Neural cell (in vitro differentiated cells): ENCODE data around the gene OTOG. TPM values are rescaled to one million over a fixed set of nuclear protein-coding genes. Genes with fewer than 3 reads are reported as not detected.

Source experiments
- H2AFZ ChIP-seq: fragments of 200-600, 300-800 bp; sonication (generic), shearing (Covaris generic); 2 replicates; pipeline ENCODE4 v1.6.0; 2014; ENCODE audit warnings: low read depth, mild to moderate bottlenecking, antibody characterized with exemption, low read length, moderate library complexity
- H3F3A ChIP-seq: fragments of 200-600 bp; shearing (Covaris generic); 2 replicates; pipeline ENCODE4 v1.6.1; 2016; ENCODE audit warnings: mild to moderate bottlenecking, moderate library complexity, mixed read lengths, antibody characterized with exemption, low read length; ENCODE audit not compliant: insufficient read depth, poor library complexity, severe bottlenecking
- H3K27ac ChIP-seq: fragments of 200-600, 300-800 bp; sonication (generic), shearing (Covaris generic); 2 replicates; pipeline ENCODE4 v1.5.1; 2014; ENCODE audit warnings: mild to moderate bottlenecking, low read length, moderate library complexity
- H3K27me3 ChIP-seq: fragments of 300-800, 200-600 bp; sonication (generic), shearing (Covaris generic); 2 replicates; pipeline ENCODE4 v1.6.0; 2014; ENCODE audit warnings: mild to moderate bottlenecking, low read depth, low read length, moderate library complexity; ENCODE audit not compliant: insufficient read depth
- H3K36me3 ChIP-seq: fragments of 300-800, 200-600 bp; sonication (generic), shearing (Covaris generic); 2 replicates; pipeline ENCODE4 v1.5.1; 2014; ENCODE audit warnings: mild to moderate bottlenecking, antibody characterized with exemption, low read length, moderate library complexity; ENCODE audit not compliant: insufficient read depth
- H3K4me2 ChIP-seq: fragments of 300-800, 200-600 bp; sonication (generic), shearing (Covaris generic); 2 replicates; pipeline ENCODE4 v1.6.0; 2014; ENCODE audit warnings: mild to moderate bottlenecking, low read length
- H3K4me3 ChIP-seq: fragments of 300-800, 200-600 bp; sonication (generic), shearing (Covaris generic); 2 replicates; pipeline ENCODE4 v1.5.1; 2014; ENCODE audit warnings: mild to moderate bottlenecking, low read length, moderate library complexity
- H3K79me2 ChIP-seq: fragments of 200-600 bp; shearing (Covaris generic); replicated peaks from 2 replicates; pipeline ENCODE4 v1.6.0; 2014; ENCODE audit warnings: mild to moderate bottlenecking, low read length, moderate library complexity; ENCODE audit not compliant: insufficient read depth
- H3K9ac ChIP-seq: fragments of 300-800, 200-600 bp; sonication (generic), shearing (Covaris generic); 2 replicates; pipeline ENCODE4 v1.6.1; 2016; ENCODE audit warnings: mild to moderate bottlenecking, low read length, mixed read lengths
- H3K9me2 ChIP-seq: fragments of 200-600 bp; shearing (Covaris generic); 2 replicates; pipeline ENCODE4 v1.6.1; 2016; ENCODE audit warnings: mild to moderate bottlenecking, low read length, mixed read lengths; ENCODE audit not compliant: insufficient read depth
- H3K9me3 ChIP-seq: fragments of 200-600, 300-800 bp; sonication (generic), shearing (Covaris generic); 2 replicates; pipeline ENCODE4 v1.6.1; 2016; ENCODE audit warnings: mild to moderate bottlenecking, mixed run types, low read length, moderate library complexity, mixed read lengths
- H4K20me1 ChIP-seq: fragments of 200-600 bp; shearing (Covaris generic); 2 replicates; pipeline ENCODE4 v1.6.1; 2016; ENCODE audit warnings: mild to moderate bottlenecking, mixed run types; ENCODE audit not compliant: insufficient read depth
- CTCF ChIP-seq: fragments of 450-650 bp; IDR thresholded peaks from 2 replicates; pipeline ENCODE4 v1.5.1; 2014; ENCODE audit warnings: antibody characterized with exemption, mild to moderate bottlenecking, moderate library complexity; ENCODE audit not compliant: poor library complexity, severe bottlenecking
- EP300 ChIP-seq: fragments of 450-650 bp; conservative IDR thresholded peaks from 2 replicates; pipeline ENCODE4 v1.6.1; 2014; ENCODE audit warnings: antibody characterized with exemption, mild to moderate bottlenecking, moderate library complexity; ENCODE audit not compliant: poor library complexity, severe bottlenecking
- EZH2 ChIP-seq: fragments of 200-600, 300-800 bp; shearing (Covaris generic), sonication (generic); IDR thresholded peaks from 2 replicates; pipeline ENCODE4 v1.6.1; 2014; ENCODE audit warnings: antibody characterized with exemption, low read length, borderline replicate concordance, mild to moderate bottlenecking; ENCODE audit not compliant: insufficient read depth, poor library complexity, severe bottlenecking
- MXI1 ChIP-seq: fragments of 450-650 bp; conservative IDR thresholded peaks from 2 replicates; pipeline ENCODE4 v1.6.1; 2014; ENCODE audit warnings: antibody characterized with exemption, mild to moderate bottlenecking; ENCODE audit not compliant: poor library complexity, severe bottlenecking
- POLR2AphosphoS5 ChIP-seq: IDR thresholded peaks from 2 replicates; pipeline ENCODE4 v1.6.1; 2012
- RAD21 ChIP-seq: fragments of 450-650 bp; conservative IDR thresholded peaks from 2 replicates; pipeline ENCODE4 v1.6.1; 2014; ENCODE audit warnings: antibody characterized with exemption, mild to moderate bottlenecking, moderate library complexity
- REST ChIP-seq: IDR thresholded peaks from 2 replicates; pipeline ENCODE4 v1.6.1; 2012; ENCODE audit warnings: borderline replicate concordance
- SMC3 ChIP-seq: fragments of 450-650 bp; conservative IDR thresholded peaks from 2 replicates; pipeline ENCODE4 v1.6.1; 2014; ENCODE audit warnings: antibody characterized with exemption, mild to moderate bottlenecking, moderate library complexity; ENCODE audit not compliant: poor library complexity
- TAF1 ChIP-seq: IDR thresholded peaks from 2 replicates; pipeline ENCODE4 v1.6.1; 2012; ENCODE audit warnings: low read depth
- polyA plus RNA-seq: library from polyadenylated mRNA; depleted of rRNA; stranded (reverse); fragments of >200 nt; gene quantifications from 2 replicates; pipeline ENCODE4 v1.2.3, GENCODE V29; 2014

Gene OTOG
- polyA plus RNA-seq, 1 donor from 2014 or later, result not detected

- no peaks in the 10 kb centered on the region for H3K79me2 ChIP-seq
- no peak overlapping the region for H3K27ac ChIP-seq
- no peaks in the 10 kb centered on the region for H3K9me2 ChIP-seq
- H2AFZ ChIP-seq, result no peak overlapping the region
- no peak overlapping the region for H3K4me2 ChIP-seq
- no peaks in the 10 kb centered on the region for H3F3A ChIP-seq
- no peaks in the 10 kb centered on the region for H3K36me3 ChIP-seq
- H3K4me3 ChIP-seq, result no peak overlapping the region
- no peaks in the 10 kb centered on the region for H4K20me1 ChIP-seq
- no peaks in the 10 kb centered on the region for H3K27me3 ChIP-seq
- TF ChIP-seq RAD21 (no peak), MXI1 (no peak), CTCF (no peak), EP300 (no peak), POLR2AphosphoS5 (no peak), SMC3 (no peak), EZH2 (no peak), TAF1 (no peak), REST (no peak)
- no peak overlapping the region for H3K9ac ChIP-seq
- H3K9me3 ChIP-seq, result no peaks in the 10 kb centered on the region
Measured at GRCh38 chr11:17506942-17507341, 40.1 kb upstream of the OTOG start.

- H3F3A ChIP-seq, result no peaks in the 10 kb centered on the region
- H3K79me2 ChIP-seq, result no peaks in the 10 kb centered on the region
- no peak for TF ChIP-seq REST
- no peak for TF ChIP-seq EP300
- no peak for TF ChIP-seq RAD21
- TF ChIP-seq POLR2AphosphoS5, result no peak
- TF ChIP-seq TAF1, result no peak
- TF ChIP-seq MXI1, result no peak
- no peak for TF ChIP-seq EZH2
- no peak for TF ChIP-seq CTCF
- TF ChIP-seq SMC3, result no peak
- no peaks in the 10 kb centered on the region for H3K27me3 ChIP-seq
- H3K4me3 ChIP-seq, result no peak overlapping the region
- no peak overlapping the region for H3K27ac ChIP-seq
- no peak overlapping the region for H3K9ac ChIP-seq
- no peaks in the 10 kb centered on the region for H3K36me3 ChIP-seq
- no peaks in the 10 kb centered on the region for H4K20me1 ChIP-seq
- no peaks in the 10 kb centered on the region for H3K9me2 ChIP-seq
- H2AFZ ChIP-seq, result no peak overlapping the region
- no peak overlapping the region for H3K4me2 ChIP-seq
- no peaks in the 10 kb centered on the region for H3K9me3 ChIP-seq
Measured at GRCh38 chr11:17507773-17508172, 39.3 kb upstream of the OTOG start.
